ENCODE measurements around the gene BCKDHA. TPM values are rescaled to one million over a fixed set of nuclear protein-coding genes. Genes with fewer than 3 reads are reported as not detected.

Gene BCKDHA
- total RNA-seq, 1 donor from 2014 or later: 25.7 TPM

DNA sequence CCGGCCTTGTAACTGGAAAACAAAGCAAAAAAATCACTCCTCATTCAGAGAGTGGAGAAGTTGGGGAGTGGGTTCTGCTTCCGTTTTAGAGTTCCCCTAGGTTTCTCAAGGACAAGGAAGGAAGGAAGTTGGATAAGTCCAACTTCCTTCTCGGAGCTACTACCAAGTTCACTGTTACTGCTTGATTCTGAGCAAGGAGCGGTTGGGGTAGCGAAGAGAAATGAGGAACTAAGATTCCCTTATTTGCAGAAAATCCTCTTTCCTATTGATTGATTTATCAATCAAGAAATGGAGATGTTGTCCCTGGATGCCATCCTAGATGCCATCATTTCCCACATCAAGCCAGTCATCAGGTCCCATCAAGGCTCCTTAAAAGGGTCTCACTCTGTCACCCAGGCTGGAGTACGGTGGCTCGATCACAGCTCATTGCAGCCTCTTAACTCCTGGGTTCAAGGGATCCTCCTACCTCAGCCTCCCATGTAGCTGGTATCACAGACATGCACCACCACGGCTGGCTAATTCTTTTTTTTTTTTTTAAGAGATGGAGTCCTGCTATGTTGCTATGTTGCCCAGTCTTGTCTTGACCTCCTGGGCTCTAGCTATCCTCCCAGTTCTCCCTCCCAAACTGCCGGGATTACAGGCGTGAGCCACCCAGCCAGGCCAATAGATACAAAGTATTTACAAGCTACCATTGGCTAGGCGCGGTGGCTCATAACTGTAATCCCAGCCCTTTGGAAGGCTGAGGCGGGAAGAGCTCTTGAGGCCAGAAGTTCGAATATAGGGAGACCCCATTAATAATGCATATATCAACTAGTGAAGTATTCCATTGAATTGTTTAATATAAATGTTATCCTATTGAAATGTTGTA lies 32.9 kb upstream of the BCKDHA start:
- H3K36me3 ChIP-seq: no peaks in the 10 kb centered on the region
- Mint-ChIP-seq H3K27ac (peak overlapping the region; percentile 100), H3K4me1 (peaks cover 13% of the 10 kb centered on the region), H3K9me3 (no peaks in the 10 kb centered on the region), H3K36me3 (peaks cover 5% of the 10 kb centered on the region), H3K27me3 (ENCODE audit: insufficient read depth, low read depth) (peaks cover 5% of the 10 kb centered on the region), H3K4me3 (peak overlapping the region; percentile 97)
- no peaks in the 10 kb centered on the region for H3K9me3 ChIP-seq (ENCODE audit: low read depth)
- H3K4me2 ChIP-seq: peak overlapping the region; percentile 84
- H3K4me1 ChIP-seq: no peaks in the 10 kb centered on the region
- no peak for DNase-seq (ENCODE audit: low spot score)
- peak overlapping the region; percentile 54 for H2AFZ ChIP-seq (replicated peaks)
- H3K79me2 ChIP-seq (ENCODE audit: low read depth): peaks cover 25% of the 10 kb centered on the region
- peak overlapping the region; percentile 79 for H3K4me3 ChIP-seq
- no peak for TF ChIP-seq EZH2 (IDR thresholded peaks at IDR 0.05)
- TF ChIP-seq, protein P1, sequence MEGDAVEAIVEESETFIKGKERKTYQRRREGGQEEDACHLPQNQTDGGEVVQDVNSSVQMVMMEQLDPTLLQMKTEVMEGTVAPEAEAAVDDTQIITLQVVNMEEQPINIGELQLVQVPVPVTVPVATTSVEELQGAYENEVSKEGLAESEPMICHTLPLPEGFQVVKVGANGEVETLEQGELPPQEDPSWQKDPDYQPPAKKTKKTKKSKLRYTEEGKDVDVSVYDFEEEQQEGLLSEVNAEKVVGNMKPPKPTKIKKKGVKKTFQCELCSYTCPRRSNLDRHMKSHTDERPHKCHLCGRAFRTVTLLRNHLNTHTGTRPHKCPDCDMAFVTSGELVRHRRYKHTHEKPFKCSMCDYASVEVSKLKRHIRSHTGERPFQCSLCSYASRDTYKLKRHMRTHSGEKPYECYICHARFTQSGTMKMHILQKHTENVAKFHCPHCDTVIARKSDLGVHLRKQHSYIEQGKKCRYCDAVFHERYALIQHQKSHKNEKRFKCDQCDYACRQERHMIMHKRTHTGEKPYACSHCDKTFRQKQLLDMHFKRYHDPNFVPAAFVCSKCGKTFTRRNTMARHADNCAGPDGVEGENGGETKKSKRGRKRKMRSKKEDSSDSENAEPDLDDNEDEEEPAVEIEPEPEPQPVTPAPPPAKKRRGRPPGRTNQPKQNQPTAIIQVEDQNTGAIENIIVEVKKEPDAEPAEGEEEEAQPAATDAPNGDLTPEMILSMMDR (IDR thresholded peaks at IDR 0.05): no peak
- no peak for TF ChIP-seq EZH2phosphoT487 (IDR thresholded peaks at IDR 0.05)
- no peaks in the 10 kb centered on the region for H3F3A ChIP-seq (ENCODE audit: low read depth)
- peak overlapping the region; percentile 72 for H3K9ac ChIP-seq
- H3K27me3 ChIP-seq: no peaks in the 10 kb centered on the region
- H3K27ac ChIP-seq: no peak overlapping the region
- H4K20me1 ChIP-seq (ENCODE audit: low read depth): no peaks in the 10 kb centered on the region

DNA sequence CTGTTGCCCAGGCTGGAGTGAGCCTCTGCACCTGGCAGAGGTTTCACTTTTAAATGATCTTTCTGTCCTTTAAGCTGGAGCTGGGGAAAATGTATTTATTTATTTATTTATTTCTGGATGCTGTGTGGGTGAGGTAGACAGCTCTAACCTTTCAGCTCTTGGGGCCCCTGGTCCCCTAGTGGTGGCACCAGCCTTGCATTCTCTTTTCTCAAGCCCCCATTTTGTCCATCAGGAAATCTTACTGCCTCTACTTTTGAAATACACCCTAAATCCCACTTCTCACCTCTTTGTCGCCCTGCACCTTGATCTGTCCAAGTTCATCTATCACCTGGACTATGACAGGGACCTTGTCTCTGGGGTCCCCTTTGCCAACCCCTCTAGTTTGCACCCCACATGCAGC lies 31.5 kb upstream of the BCKDHA start:
- Histone ChIP-seq H3K4me1 (no peaks in the 10 kb centered on the region), H3K4me2 (no peak overlapping the region), H4K20me1 (ENCODE audit: low read depth) (no peaks in the 10 kb centered on the region), H3K9ac (no peak overlapping the region), H3K4me3 (no peak overlapping the region), H3K9me3 (ENCODE audit: low read depth) (no peaks in the 10 kb centered on the region), H3K27me3 (no peaks in the 10 kb centered on the region), H3F3A (ENCODE audit: low read depth) (no peaks in the 10 kb centered on the region), H3K27ac (no peak overlapping the region), H3K36me3 (no peaks in the 10 kb centered on the region), H2AFZ (replicated peaks) (no peak overlapping the region), H3K79me2 (ENCODE audit: low read depth) (peaks cover 25% of the 10 kb centered on the region)
- Mint-ChIP-seq H3K27ac (no peak overlapping the region), H3K27me3 (ENCODE audit: insufficient read depth, low read depth) (peaks cover 5% of the 10 kb centered on the region), H3K4me1 (peaks cover 13% of the 10 kb centered on the region), H3K36me3 (peaks cover 5% of the 10 kb centered on the region), H3K4me3 (peak overlapping the region; percentile 36), H3K9me3 (no peaks in the 10 kb centered on the region)
- no peak for TF ChIP-seq EZH2phosphoT487 (IDR thresholded peaks at IDR 0.05)
- TF ChIP-seq, protein P1 (IDR thresholded peaks at IDR 0.05): peak; percentile 21
- no peak for DNase-seq (ENCODE audit: low spot score)

DNA sequence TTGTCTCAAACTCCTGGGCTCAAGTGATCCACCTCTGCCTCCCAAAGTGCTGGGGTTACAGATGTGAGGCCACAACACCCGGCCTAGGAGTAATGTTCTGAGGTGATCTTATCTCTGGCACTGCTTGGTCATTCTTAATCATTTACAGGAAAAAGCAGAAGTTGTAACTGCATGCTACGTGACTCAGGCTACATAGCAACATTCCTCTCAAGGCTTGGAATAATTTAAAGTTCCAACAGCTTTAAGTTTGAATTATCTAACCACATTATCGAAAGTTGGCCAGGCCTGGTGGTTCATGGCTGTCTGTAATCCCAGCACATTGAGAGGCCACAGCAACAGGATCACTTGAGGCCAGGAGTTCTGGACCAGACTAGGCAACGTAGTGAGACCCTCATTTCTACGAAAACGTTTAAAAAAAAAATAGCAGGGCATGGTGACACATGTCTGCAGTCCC lies 29.7 kb upstream of the BCKDHA start:
- H3K79me2 ChIP-seq (ENCODE audit: low read depth): peaks cover 25% of the 10 kb centered on the region
- Mint-ChIP-seq H3K4me1 (peaks cover 11% of the 10 kb centered on the region), H3K9me3 (no peaks in the 10 kb centered on the region), H3K27me3 (ENCODE audit: insufficient read depth, low read depth) (peaks cover 5% of the 10 kb centered on the region), H3K4me3 (no peak overlapping the region), H3K27ac (no peak overlapping the region), H3K36me3 (peaks cover 5% of the 10 kb centered on the region)
- H3K4me1 ChIP-seq: no peaks in the 10 kb centered on the region
- H3K4me2 ChIP-seq: no peak overlapping the region
- H2AFZ ChIP-seq (replicated peaks): no peak overlapping the region
- H3K27ac ChIP-seq: no peak overlapping the region
- no peak overlapping the region for H3K4me3 ChIP-seq
- no peaks in the 10 kb centered on the region for H3F3A ChIP-seq (ENCODE audit: low read depth)
- DNase-seq (ENCODE audit: low spot score): no peak
- no peaks in the 10 kb centered on the region for H3K27me3 ChIP-seq
- H3K36me3 ChIP-seq: no peaks in the 10 kb centered on the region
- no peak overlapping the region for H3K9ac ChIP-seq
- no peaks in the 10 kb centered on the region for H4K20me1 ChIP-seq (ENCODE audit: low read depth)
- H3K9me3 ChIP-seq (ENCODE audit: low read depth): no peaks in the 10 kb centered on the region
- TF ChIP-seq EZH2phosphoT487 (IDR thresholded peaks at IDR 0.05): no peak
- TF ChIP-seq, protein P1 (IDR thresholded peaks at IDR 0.05): no peak
- no peak for TF ChIP-seq EZH2 (IDR thresholded peaks at IDR 0.05)

Data from neural progenitor cell (in vitro differentiated cells).